ENCODE results near the gene CFL2.
"Not testable (repeated sequence)": the region's sequence is repeated elsewhere in the genome, so short reads cannot be mapped to it uniquely, and the experiment has no call there.

The CFL2 gene

GRCh38 chr14:34699873-34700621 lies 14.3 kb downstream of the CFL2 start:
- Histone ChIP-seq H3K4me3 (no peak overlapping the region), H3K9ac (ENCODE audit: insufficient read length) (peak overlapping the region; percentile 4), H3K36me3 (ENCODE audit: insufficient read depth, low read length) (no peaks in the 10 kb centered on the region), H3K9me3 (ENCODE audit: low read depth, low read length) (no peaks in the 10 kb centered on the region), H3K27ac (peak overlapping the region; percentile 60)
- TF ChIP-seq FOXP2 (optimal IDR thresholded peaks at IDR 0.05; ENCODE audit: control extremely low read depth, extremely low read length, insufficient read depth) (no peak), EZH2 (IDR thresholded peaks at IDR 0.05) (no peak), POLR2AphosphoS5 (IDR thresholded peaks at IDR 0.05; ENCODE audit: borderline replicate concordance, low read depth, low read length) (no peak)
- DNase-seq (ENCODE audit: low read depth, low spot score): no peak

DNA sequence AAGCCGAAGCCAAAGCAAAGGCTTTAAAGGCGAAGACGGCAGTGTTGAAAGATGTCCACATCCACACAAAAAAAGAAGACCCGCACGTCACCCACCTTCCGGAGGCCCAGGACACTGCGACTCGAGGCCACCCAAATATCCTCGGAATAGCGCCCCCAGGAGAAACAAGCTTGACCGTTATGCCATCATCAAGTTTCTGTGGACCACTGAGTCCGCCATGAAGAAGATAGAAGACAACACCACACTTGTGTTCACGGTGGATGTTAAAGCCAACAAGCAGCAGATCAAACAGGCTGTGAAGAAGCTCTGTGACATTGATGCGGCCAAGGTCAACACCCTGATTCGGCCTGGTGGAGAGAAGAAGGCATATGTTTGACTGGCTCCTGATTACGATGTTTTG lies 20.2 kb downstream of the CFL2 start:
- not testable (repeated sequence) for H3K27ac ChIP-seq; H3K9ac ChIP-seq (ENCODE audit: insufficient read length); DNase-seq (ENCODE audit: low read depth, low spot score); H3K4me3 ChIP-seq; H3K36me3 ChIP-seq (ENCODE audit: insufficient read depth, low read length); H3K9me3 ChIP-seq (ENCODE audit: low read depth, low read length)

- DNase-seq (ENCODE audit: low read depth, low spot score): no peak
- TF ChIP-seq EZH2 (IDR thresholded peaks at IDR 0.05) (no peak), FOXP2 (optimal IDR thresholded peaks at IDR 0.05; ENCODE audit: control extremely low read depth, extremely low read length, insufficient read depth) (no peak), POLR2AphosphoS5 (IDR thresholded peaks at IDR 0.05; ENCODE audit: borderline replicate concordance, low read depth, low read length) (no peak)
- H3K4me3 ChIP-seq: no peak overlapping the region
- H3K36me3 ChIP-seq (ENCODE audit: insufficient read depth, low read length): no peaks in the 10 kb centered on the region
- no peak overlapping the region for H3K9ac ChIP-seq (ENCODE audit: insufficient read length)
- no peak overlapping the region for H3K27ac ChIP-seq
- no peaks in the 10 kb centered on the region for H3K9me3 ChIP-seq (ENCODE audit: low read depth, low read length)
Observed at GRCh38 chr14:34693228-34693939, 21.0 kb downstream of the CFL2 start.

- Histone ChIP-seq H3K9ac (ENCODE audit: insufficient read length) (no peak overlapping the region), H3K36me3 (ENCODE audit: insufficient read depth, low read length) (no peaks in the 10 kb centered on the region), H3K4me3 (no peak overlapping the region), H3K27ac (no peak overlapping the region), H3K9me3 (ENCODE audit: low read depth, low read length) (no peaks in the 10 kb centered on the region)
- no peak for TF ChIP-seq FOXP2 (optimal IDR thresholded peaks at IDR 0.05; ENCODE audit: control extremely low read depth, extremely low read length, insufficient read depth)
- no peak for TF ChIP-seq POLR2AphosphoS5 (IDR thresholded peaks at IDR 0.05; ENCODE audit: borderline replicate concordance, low read depth, low read length)
- TF ChIP-seq EZH2 (IDR thresholded peaks at IDR 0.05): no peak
- DNase-seq (ENCODE audit: low read depth, low spot score): no peak
Observed at GRCh38 chr14:34692898-34693227, 21.5 kb downstream of the CFL2 start.

GRCh38 chr14:34692348-34692747 lies 22.0 kb downstream of the CFL2 start:
- Histone ChIP-seq H3K9ac (ENCODE audit: insufficient read length) (no peak overlapping the region), H3K36me3 (ENCODE audit: insufficient read depth, low read length) (no peaks in the 10 kb centered on the region), H3K4me3 (no peak overlapping the region), H3K27ac (no peak overlapping the region), H3K9me3 (ENCODE audit: low read depth, low read length) (no peaks in the 10 kb centered on the region)
- TF ChIP-seq EZH2 (IDR thresholded peaks at IDR 0.05) (no peak), POLR2AphosphoS5 (IDR thresholded peaks at IDR 0.05; ENCODE audit: borderline replicate concordance, low read depth, low read length) (no peak), FOXP2 (optimal IDR thresholded peaks at IDR 0.05; ENCODE audit: control extremely low read depth, extremely low read length, insufficient read depth) (no peak)
- DNase-seq (ENCODE audit: low read depth, low spot score): no peak

DNA sequence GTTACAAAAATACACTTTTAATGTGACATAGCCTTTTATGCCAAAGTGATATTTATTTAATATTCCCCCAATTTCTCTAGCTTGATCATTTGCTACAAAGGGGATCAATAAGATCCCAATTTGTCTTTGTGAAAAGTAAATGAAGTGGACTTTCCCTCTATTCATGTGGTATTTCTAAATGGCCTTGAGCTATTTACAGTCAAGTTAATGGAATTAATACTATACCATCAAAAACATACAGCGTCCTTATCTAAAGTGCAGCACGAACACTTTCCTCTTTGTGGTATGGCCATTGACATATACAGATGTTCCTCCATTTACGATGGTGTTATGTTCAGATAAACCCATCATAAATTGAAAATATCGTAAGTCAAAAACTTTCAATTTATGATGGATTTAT lies 23.2 kb downstream of the CFL2 start:
- H3K9me3 ChIP-seq (ENCODE audit: low read depth, low read length): no peaks in the 10 kb centered on the region
- H3K9ac ChIP-seq (ENCODE audit: insufficient read length): no peak overlapping the region
- H3K36me3 ChIP-seq (ENCODE audit: insufficient read depth, low read length): no peaks in the 10 kb centered on the region
- DNase-seq (ENCODE audit: low read depth, low spot score): no peak
- no peak overlapping the region for H3K4me3 ChIP-seq
- no peak for TF ChIP-seq EZH2 (IDR thresholded peaks at IDR 0.05)
- no peak for TF ChIP-seq POLR2AphosphoS5 (IDR thresholded peaks at IDR 0.05; ENCODE audit: borderline replicate concordance, low read depth, low read length)
- H3K27ac ChIP-seq: no peak overlapping the region

GRCh38 chr14:34688470-34689206 lies 25.8 kb downstream of the CFL2 start:
- H3K36me3 ChIP-seq (ENCODE audit: insufficient read depth, low read length): no peaks in the 10 kb centered on the region
- no peak for DNase-seq (ENCODE audit: low read depth, low spot score)
- TF ChIP-seq FOXP2 (optimal IDR thresholded peaks at IDR 0.05; ENCODE audit: control extremely low read depth, extremely low read length, insufficient read depth) (no peak), POLR2AphosphoS5 (IDR thresholded peaks at IDR 0.05; ENCODE audit: borderline replicate concordance, low read depth, low read length) (no peak), EZH2 (IDR thresholded peaks at IDR 0.05) (no peak)
- no peak overlapping the region for H3K9ac ChIP-seq (ENCODE audit: insufficient read length)
- no peak overlapping the region for H3K4me3 ChIP-seq
- H3K27ac ChIP-seq: no peak overlapping the region
- H3K9me3 ChIP-seq (ENCODE audit: low read depth, low read length): no peaks in the 10 kb centered on the region

DNA sequence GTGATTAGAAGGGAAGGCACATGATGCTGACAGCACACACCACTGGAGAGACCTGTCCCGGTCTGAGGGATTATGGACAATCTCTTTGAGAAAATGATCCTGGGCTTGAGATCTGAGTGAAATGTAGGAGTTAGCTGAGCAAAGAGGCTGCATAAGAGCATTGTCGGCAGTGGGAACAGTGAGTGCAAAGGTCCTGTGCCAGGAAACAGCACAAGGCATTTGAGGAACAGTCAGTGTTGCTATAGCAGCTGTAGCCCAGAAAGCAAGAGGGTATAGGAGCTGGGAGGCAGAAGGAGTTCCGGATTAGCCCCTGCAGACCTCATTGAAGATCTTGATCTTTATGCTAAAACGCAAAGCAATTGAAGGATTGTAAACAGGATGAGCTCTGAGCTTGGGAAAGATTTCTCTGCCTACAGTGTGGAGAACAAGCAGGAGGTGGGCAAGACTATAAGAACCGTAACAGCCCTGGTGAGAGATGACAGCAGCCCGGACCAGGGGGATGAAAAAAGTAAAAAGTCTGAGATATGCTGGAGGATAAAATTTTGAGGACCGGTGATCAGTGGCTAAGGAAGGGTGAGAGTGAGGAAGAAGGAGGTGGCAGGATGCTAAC lies 28.5 kb downstream of the CFL2 start:
- H3K9me3 ChIP-seq (ENCODE audit: low read depth, low read length): no peaks in the 10 kb centered on the region
- H3K4me3 ChIP-seq: no peak overlapping the region
- TF ChIP-seq FOXP2 (optimal IDR thresholded peaks at IDR 0.05; ENCODE audit: control extremely low read depth, extremely low read length, insufficient read depth): no peak
- no peak for TF ChIP-seq EZH2 (IDR thresholded peaks at IDR 0.05)
- TF ChIP-seq POLR2AphosphoS5 (IDR thresholded peaks at IDR 0.05; ENCODE audit: borderline replicate concordance, low read depth, low read length): no peak
- DNase-seq (ENCODE audit: low read depth, low spot score): no peak
- no peak overlapping the region for H3K9ac ChIP-seq (ENCODE audit: insufficient read length)
- H3K27ac ChIP-seq: no peak overlapping the region
- H3K36me3 ChIP-seq (ENCODE audit: insufficient read depth, low read length): no peaks in the 10 kb centered on the region

All from SK-N-MC (cell line).